Activated CD8-positive, alpha-beta memory T cell treated with anti-CD3 and anti-CD28 coated beads for 4 hours (primary cell): Measurements from ENCODE around the gene SCUBE1.

ENCODE experiments used
- DNase-seq, 2 donors: peaks; one replicate each; pipeline ENCODE4 v3.0.0-alpha.2; 2020; ENCODE audit warnings: low read depth in 2 of 2

Gene SCUBE1

DNA sequence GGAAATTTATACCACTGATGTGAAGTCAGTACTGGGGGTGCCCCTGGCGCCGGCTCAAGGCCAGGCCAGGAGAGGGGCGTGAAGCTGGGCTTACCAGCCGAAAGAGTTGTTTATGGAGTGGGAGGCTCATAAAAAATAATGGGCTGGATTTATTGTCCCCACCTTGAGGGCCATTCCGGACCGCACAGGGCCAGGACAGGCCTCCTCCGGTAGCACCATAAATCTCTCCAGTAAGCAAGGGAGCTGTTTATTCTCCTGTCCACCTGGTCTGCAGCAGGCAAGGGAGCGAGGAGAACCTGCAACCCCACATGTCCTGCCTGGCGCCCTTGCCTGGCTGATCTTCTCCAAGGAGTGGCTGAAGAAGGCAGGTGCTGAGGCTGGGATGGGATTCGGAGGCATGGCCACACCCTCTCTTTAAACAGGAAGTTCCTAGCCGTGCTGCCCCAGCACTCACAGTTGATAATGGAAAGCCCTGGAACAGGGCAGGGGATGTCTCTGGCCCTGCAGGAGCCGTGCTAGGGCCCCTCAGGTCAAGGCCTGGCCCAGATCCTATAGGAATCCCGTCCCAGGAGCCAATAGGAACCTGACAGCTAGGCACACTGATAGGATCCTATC, 65.1 kb downstream of the SCUBE1 start:
- DNase-seq: no peak

GRCh38 chr22:43277091-43277490, 66.1 kb downstream of the SCUBE1 start:
- no peak for DNase-seq

DNA sequence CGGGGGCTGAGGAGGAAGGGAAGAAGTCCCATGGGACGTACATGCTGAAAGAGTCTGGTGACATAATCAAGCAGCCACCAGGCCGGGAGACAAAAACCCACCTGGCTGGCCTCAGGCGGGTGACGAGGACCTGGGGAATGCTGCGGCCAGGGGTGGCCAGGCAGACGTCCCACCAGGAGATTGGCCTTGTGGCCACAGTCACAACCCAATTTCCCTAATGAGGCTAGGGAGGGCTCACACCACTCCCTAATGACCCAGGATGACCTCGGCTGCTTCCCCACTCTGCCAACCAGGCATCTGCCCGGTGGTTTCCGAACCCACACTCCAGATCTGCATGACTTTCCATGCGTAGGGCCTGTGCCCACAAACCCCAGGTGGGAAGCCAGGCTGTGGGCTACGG, 66.9 kb downstream of the SCUBE1 start:
- no peak for DNase-seq

DNA sequence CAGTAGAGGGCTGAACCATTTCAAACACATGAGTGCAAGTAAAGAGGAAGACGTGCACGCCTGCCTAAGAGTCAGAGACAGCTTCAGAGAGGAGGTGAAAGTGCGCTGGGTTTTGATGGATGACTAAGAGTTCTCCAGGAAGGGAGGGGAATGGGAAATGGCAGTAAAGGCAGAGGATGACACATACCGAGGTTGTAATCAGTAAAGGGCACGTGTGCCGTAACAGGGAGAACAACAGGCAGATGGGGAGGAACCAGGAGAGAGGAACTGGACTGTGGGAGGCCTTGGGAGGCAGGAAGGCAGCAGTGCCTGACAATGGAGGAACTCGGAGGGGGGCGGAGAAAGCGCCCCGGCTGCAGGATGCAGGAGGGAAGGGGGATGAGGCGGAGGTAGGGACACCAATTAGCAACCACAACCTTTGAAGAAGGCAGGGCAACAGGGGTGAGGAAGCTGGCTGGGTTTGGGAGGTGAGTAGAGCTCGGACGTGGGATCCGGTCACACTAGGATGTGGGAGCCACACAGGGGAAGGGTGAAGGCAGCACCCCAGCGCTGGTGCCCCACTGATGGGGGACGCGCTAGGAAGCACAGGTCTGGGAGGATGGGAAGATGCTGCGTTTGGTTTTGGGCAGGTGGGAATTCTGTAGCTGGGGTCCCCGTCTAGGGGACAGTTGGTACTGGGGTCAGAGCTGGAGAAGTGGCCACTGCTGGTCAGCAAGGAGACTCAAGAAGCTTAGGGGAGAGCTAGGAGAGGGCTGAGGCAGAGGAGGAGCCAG, 67.4 kb downstream of the SCUBE1 start:
- DNase-seq: no peak

- DNase-seq: no peak
These were observed 68.5 kb downstream of the SCUBE1 start for GRCh38 chr22:43274595-43275240.

GRCh38 chr22:43273902-43274484, 69.2 kb downstream of the SCUBE1 start:
- DNase-seq: no peak

- no peak for DNase-seq
These were observed 70.3 kb downstream of the SCUBE1 start for GRCh38 chr22:43272869-43273318.

GRCh38 chr22:43272301-43272700, 70.9 kb downstream of the SCUBE1 start:
- DNase-seq: no peak

DNA sequence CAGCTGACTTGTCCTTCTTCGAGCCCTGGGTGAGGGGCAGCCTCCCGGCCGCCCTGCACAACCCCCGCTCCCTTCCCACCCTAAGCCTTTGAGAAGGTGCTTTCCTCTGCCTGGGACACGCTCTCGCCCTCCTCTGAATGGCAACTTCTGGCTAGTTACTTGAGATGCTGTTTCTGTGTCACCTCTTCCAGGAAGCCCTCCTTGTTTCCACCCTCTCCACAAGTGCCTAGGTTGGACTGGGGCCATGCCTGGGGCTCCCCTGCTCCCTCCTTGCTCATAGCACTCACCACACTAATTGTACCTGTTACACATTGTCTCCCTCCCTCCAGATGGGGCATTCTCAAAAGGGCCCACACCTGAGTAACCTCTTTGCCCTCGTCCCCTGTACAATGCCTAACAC, 72.2 kb downstream of the SCUBE1 start:
- DNase-seq: no peak

- DNase-seq: no peak
These were observed 72.8 kb downstream of the SCUBE1 start for GRCh38 chr22:43270314-43270908.

GRCh38 chr22:43269646-43270045, 73.5 kb downstream of the SCUBE1 start:
- no peak for DNase-seq

DNA sequence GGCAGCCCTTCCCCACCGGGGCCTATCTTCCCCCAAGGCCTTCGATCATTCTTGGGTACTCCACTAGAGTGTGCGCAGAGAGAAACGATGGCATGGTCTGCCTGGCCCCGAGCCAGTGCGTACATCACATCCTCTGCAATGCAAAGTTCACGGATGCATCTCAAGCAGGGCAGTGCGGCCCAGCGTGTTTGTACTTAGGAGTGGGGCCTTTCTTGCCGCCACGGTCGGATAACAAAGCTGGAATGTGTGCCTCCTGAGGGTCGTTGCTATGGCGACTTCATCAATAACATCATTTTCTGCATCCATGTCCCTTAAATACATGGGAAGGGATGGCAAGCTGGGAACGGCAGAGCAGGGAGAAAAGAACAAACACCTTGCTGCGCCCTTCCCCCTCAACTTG, 73.9 kb downstream of the SCUBE1 start:
- DNase-seq: no peak

DNA sequence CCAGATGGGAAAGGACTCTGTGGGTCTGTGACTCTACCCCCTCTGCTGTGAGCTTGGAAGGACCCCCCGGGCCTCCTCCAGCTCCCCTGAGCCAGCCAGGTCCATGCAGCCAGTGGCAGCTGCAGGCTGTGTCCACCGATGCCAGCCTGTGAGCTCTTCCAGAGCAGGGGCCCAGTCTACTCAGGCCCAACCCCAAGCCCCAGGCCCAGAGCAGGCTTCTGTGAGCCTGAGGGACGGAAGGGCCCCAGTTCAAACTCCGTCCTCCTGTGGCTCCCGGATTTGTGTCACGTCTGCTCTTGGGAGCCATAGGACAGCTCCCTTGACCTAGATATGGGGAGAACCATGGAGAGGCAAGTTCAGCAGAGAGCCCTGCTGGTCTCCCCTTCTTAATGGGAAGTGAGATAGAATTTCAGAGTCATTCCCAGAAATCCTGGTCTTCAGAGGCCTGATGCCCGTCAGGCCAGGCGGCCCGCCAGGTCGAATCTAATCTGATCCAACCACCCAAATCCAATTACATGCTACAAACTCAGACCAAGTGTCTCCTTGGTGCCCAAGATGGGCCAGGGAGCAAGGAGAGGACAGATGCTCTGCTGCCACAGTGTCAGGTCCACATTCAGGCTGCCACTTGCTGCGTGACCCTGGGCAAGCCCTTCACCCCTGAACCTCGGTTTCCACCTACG, 75.1 kb downstream of the SCUBE1 start:
- DNase-seq: no peak

- no peak for DNase-seq
These were observed 75.7 kb downstream of the SCUBE1 start for GRCh38 chr22:43267332-43267980.

DNA sequence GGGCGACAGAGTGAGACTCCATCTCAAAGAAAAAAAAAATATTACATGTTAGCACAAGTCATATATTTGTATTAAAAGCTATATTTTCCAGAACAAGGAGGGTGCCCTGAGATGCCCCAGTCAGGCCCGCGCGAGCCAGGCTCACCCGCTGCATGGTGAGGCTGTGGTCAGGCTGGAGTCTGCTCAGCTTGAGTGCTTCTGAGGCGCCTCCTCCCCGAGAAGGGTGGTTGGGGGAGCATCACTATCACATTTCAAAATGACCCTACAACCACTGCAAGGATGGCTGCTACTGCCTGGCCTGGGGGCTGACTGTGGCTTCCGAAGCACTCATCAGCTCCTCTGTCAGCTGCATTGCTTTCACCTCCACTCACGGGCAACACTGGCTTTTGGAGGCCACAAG, 77.1 kb downstream of the SCUBE1 start:
- DNase-seq: no peak

- DNase-seq: peak; percentile 78 to 80
These were observed 79.3 kb downstream of the SCUBE1 start for GRCh38 chr22:43263645-43264514.

- peak in 1 of 2 donors; percentile 14 for DNase-seq
These were observed 80.1 kb downstream of the SCUBE1 start for GRCh38 chr22:43262990-43263644.

DNA sequence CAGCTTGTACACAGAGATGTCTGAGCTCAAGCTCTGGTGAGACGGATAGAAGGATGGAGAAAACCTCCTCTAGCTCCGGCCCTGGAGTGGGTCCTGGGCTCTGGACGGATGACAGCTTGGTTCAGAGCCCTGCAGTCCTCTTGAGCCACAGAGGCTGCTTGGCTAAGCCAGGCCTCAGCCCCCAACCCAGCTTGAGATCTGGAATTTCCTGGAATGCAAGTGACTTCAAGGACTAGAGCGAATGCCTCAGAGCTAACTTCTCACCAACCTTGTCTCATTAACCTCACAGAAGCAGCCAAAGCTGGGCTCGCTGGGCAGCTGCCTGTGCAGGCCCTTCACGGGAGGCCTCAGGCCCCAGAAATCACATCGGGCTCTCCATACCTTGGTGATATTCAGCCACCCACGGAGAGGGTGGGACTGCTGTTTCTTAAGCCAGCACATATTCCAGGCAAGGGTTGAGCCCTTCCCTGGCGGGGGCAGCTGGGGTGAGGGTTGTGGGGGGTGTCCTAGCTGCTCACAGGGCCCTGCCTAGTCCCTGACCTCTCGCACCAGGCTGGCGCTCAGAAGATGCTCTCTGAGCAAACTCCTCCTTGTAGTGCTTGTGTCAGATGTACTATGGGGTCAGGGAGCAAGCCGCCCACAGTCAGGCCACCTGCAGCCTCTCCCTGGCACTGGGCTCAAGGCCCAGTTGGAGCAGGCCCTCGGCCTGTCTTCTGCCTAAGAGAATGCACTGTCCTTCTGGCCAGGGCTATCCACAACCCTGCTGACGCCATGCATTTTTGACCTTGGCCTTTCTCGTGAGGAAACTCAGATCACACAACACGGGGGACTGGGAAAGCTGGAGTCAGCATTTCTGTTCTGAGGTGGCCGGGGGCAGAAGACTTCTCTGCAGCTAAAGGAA, 82.6 kb downstream of the SCUBE1 start:
- no peak for DNase-seq
